Measurements from ENCODE around the gene SVEP1.

SVEP1 gene

DNA sequence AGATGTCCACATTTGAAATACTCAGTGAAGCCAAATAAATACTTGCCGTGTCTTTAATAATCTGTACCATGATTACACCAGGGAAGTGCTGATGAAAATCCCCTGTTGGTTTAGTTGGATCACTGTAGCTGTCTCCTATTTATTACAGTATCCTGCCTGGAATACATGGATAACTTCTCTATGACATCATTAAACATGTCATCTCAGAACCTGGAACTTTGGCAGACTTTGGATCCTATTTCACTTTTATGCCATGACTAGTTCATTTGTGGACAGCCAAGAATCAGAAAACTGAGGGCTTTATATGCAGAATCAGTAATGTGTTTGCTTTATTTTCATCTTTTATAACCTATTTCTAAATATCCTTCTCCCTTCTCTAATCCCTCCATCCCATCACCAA is 241.8 kb downstream of the SVEP1 start, which contains the start of gene TXNDC8:
TXNDC8 (minus strand) TSS at position 137 of the 400 bp plus-strand sequence.
- H3K9me3 Mint-ChIP-seq: no peaks in the 10 kb centered on the region
- peaks cover 8% of the 10 kb centered on the region for H3K4me1 Mint-ChIP-seq (ENCODE audit: low read depth)
- intact Hi-C loops (cut with micrococcal nuclease): no loop called here
- no peaks in the 10 kb centered on the region for H3K36me3 Mint-ChIP-seq (ENCODE audit: low read depth)
- H3K4me3 Mint-ChIP-seq: no peak within 1 kb of the TSS
- H3K27me3 Mint-ChIP-seq: peaks cover 4% of the 10 kb centered on the region
- H3K27ac Mint-ChIP-seq: no peak within 1 kb of the TSS

DNA sequence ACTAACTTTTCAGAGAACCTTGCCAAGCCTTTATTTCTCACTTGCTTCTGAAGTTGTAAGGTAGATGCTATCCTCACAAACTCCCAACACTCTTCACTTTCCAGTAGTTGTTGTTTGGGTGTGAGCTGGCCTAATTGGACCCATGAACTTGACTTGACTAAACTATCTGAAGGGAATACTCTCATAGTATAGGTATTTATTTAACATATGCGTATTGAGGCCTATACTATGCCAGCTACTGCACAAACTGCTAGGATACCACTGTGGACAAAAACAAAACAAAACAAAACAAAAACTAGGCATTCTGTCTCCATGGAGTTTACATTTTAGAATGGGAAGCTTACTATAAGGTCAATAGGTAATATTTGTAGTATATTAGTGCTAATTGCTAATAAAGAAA is 243.2 kb downstream of the SVEP1 start:
- no peak overlapping the region for H3K4me3 Mint-ChIP-seq
- peaks cover 1% of the 10 kb centered on the region for H3K27me3 Mint-ChIP-seq
- H3K27ac Mint-ChIP-seq: no peak overlapping the region
- peaks cover 9% of the 10 kb centered on the region for H3K4me1 Mint-ChIP-seq (ENCODE audit: low read depth)
- intact Hi-C loops (cut with micrococcal nuclease): no loop called here
- no peaks in the 10 kb centered on the region for H3K9me3 Mint-ChIP-seq
- H3K36me3 Mint-ChIP-seq (ENCODE audit: low read depth): no peaks in the 10 kb centered on the region

DNA sequence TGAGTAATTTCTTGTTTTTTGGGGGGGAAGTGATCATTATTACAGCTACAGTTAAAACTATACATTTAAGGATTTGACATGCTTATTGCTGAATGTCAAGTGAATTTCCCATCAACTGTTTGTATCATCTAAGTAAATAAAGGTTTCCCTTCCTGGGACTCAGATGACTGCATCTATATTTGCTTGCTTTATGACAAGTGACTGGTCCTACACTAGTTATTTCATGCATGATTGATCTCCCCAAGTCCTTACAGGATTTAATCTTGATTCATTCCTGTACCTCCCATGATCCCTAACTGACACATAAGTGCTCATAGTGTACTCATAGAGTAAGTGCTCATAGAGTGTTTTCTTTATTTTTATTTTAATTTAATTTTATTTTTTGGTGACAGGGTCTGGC is 244.7 kb downstream of the SVEP1 start:
- Mint-ChIP-seq H3K9me3 (no peaks in the 10 kb centered on the region), H3K4me3 (no peak overlapping the region), H3K27me3 (no peaks in the 10 kb centered on the region), H3K4me1 (ENCODE audit: low read depth) (peaks cover 24% of the 10 kb centered on the region), H3K36me3 (ENCODE audit: low read depth) (no peaks in the 10 kb centered on the region), H3K27ac (peak overlapping the region; percentile 52)
- intact Hi-C loops (cut with micrococcal nuclease): no loop called here

DNA sequence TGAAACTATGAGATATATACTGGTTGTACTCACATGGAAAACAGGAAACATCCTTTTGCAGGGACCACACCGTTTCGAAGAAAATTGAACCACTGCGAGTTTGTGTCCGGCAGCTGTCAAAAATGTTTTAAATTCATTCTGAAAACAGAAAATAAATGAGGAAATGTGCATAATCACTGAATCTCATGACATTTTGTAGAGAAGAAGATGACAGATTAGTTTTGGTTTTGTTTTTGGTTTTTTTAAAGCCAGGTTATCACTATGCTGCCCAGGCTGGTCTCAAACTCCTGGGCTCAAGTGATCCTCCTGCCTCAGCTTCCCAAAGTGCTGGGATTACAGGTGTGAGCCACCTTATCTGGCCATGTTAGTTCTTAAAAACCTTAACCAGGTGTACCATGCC is 245.4 kb downstream of the SVEP1 start:
- Mint-ChIP-seq H3K36me3 (ENCODE audit: low read depth) (no peaks in the 10 kb centered on the region), H3K27me3 (no peaks in the 10 kb centered on the region), H3K27ac (peak overlapping the region; percentile 52), H3K9me3 (no peaks in the 10 kb centered on the region), H3K4me3 (peak overlapping the region; percentile 32), H3K4me1 (ENCODE audit: low read depth) (peaks cover 31% of the 10 kb centered on the region)
- intact Hi-C loops (cut with micrococcal nuclease): no loop called here

DNA sequence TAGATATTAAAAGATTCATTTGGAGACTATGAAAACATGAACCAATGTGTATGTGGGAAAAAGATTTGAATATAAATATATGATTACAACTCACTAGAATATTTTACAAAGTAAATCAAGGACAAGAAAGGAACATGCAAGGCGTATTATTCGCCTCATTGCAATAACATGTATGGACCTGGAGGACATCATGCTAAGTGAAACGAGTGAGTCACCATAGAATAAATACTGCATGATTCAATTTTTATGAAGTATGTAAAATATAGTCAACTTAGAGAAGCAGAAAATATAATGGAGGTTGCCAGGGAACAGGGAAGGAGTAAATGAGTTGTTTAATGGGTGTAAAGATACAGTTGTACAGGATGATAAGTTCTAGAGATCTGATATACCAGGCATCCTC is 246.8 kb downstream of the SVEP1 start:
- no peak overlapping the region for H3K4me3 Mint-ChIP-seq
- H3K4me1 Mint-ChIP-seq (ENCODE audit: low read depth): peaks cover 38% of the 10 kb centered on the region
- H3K9me3 Mint-ChIP-seq: no peaks in the 10 kb centered on the region
- H3K27me3 Mint-ChIP-seq: no peaks in the 10 kb centered on the region
- H3K36me3 Mint-ChIP-seq (ENCODE audit: low read depth): no peaks in the 10 kb centered on the region
- intact Hi-C loops (cut with micrococcal nuclease): no loop called here
- H3K27ac Mint-ChIP-seq: no peak overlapping the region

DNA sequence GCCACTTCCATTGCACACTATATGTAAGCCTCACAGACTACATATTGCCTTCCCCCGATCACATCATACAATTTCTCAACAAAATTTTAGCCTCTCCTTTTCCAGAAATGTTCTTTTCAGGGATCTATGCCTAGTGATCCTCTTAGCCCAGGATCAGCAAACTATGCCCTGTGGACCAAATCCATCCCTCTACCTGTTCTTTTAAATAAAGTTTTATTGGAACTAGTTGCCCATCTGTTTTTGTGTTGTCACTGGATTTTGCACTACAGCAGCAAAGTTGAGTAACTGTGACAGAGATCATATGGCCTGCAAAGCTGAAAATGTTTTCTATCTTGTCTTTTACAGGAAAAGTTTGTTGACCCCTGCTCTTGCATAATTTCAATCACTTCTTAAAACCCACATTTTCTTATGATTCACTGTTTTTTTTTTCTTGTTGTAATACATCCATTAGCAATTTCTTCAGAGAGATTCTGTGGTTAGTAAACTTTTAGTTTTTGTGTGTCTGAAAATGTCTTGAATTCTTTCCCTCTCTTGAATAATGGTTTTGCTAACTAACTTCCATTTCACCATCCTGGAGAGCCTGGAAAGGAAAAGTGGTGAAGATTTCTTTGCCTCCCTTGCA is 248.9 kb downstream of the SVEP1 start:
- Mint-ChIP-seq H3K36me3 (ENCODE audit: low read depth) (no peaks in the 10 kb centered on the region), H3K9me3 (no peaks in the 10 kb centered on the region), H3K4me3 (no peak overlapping the region), H3K4me1 (ENCODE audit: low read depth) (peaks cover 38% of the 10 kb centered on the region), H3K27ac (peak overlapping the region; percentile 28), H3K27me3 (no peaks in the 10 kb centered on the region)
- intact Hi-C loops (cut with micrococcal nuclease): no loop called here

DNA sequence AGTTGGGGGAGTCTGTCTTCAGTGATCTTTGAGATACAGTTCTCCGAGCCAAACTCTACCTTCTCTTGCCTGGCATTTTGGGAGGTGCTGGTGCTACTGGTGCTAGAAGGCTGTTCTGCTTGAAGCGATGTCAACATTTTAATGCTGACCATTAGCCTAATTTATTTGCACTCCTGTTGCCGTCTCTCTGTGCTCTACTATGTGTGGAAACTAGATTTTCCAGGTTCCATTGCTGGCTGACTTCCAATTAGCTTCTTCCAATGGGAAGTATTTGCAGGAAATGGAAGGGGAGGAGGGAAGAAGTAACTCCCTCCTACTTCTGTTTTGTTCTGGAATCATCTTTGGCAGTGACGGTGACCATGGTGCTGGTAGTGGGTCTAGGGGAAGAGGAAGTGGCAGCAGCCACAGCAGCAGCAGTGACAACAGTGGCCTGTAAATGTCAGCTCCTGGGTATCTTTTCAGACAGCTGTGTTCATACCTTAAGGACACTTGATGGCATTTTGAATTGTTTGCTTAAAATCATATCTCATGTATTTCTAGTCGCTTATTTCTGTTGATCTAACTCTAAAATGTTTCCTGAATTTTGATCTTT is 249.8 kb downstream of the SVEP1 start:
- intact Hi-C loops (cut with micrococcal nuclease): loop anchor here (10.0 kb wide), 1 partner anchor 75 kb away; the partner anchor contains the start of gene TXN
- H3K9me3 Mint-ChIP-seq: no peaks in the 10 kb centered on the region
- H3K27me3 Mint-ChIP-seq: no peaks in the 10 kb centered on the region
- peak overlapping the region; percentile 28 for H3K27ac Mint-ChIP-seq
- H3K36me3 Mint-ChIP-seq (ENCODE audit: low read depth): no peaks in the 10 kb centered on the region
- no peak overlapping the region for H3K4me3 Mint-ChIP-seq
- H3K4me1 Mint-ChIP-seq (ENCODE audit: low read depth): peaks cover 37% of the 10 kb centered on the region

DNA sequence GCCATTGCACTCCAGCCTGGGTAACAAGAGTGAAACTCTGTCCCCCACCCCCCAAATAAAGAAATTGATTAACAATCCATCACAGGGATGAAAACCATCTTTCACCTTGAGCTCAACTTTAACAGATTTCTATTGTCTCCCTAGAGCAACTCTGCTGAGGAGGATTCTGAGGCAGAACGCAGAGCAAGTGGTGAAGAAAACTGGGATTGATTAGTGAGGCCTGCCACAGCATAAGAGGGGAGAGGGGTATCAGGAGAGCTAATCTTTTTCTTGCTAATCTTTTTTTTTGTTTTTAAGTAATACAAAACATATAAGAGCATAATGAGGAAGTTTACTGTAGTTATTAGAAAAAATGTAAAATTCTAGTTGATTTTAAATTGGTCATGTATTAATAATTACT is 250.8 kb downstream of the SVEP1 start:
- intact Hi-C loops (cut with micrococcal nuclease): loop anchor here (10.0 kb wide), 1 partner anchor 74 kb away; the partner anchor contains the start of gene TXN
- H3K27ac Mint-ChIP-seq: no peak overlapping the region
- no peak overlapping the region for H3K4me3 Mint-ChIP-seq
- H3K4me1 Mint-ChIP-seq (ENCODE audit: low read depth): peaks cover 30% of the 10 kb centered on the region
- no peaks in the 10 kb centered on the region for H3K27me3 Mint-ChIP-seq
- H3K36me3 Mint-ChIP-seq (ENCODE audit: low read depth): no peaks in the 10 kb centered on the region
- H3K9me3 Mint-ChIP-seq: no peaks in the 10 kb centered on the region

DNA sequence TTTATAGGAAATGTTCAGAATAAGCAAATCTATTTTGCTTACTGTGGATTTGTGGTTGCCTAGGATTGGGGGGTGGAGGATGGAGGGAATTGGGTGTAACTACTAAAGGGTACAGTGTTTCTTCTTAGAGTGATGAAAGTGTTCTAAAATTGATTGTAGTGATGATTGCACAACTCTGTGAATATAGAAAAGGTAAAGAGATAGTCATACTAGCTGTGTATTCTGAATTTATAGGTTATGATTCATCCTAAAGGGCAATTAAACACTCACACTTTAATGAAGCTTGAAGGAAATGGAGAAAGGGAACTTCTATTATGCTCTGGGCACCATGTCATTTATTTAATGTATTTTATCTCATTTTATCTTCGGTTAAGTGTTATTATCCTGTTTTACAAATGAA is 251.8 kb downstream of the SVEP1 start:
- no peak overlapping the region for H3K4me3 Mint-ChIP-seq
- intact Hi-C loops (cut with micrococcal nuclease): loop anchor here (10.0 kb wide), 1 partner anchor 73 kb away; the partner anchor contains the start of gene TXN
- H3K27me3 Mint-ChIP-seq: peaks cover 4% of the 10 kb centered on the region
- no peak overlapping the region for H3K27ac Mint-ChIP-seq
- no peaks in the 10 kb centered on the region for H3K9me3 Mint-ChIP-seq
- peaks cover 30% of the 10 kb centered on the region for H3K4me1 Mint-ChIP-seq (ENCODE audit: low read depth)
- H3K36me3 Mint-ChIP-seq (ENCODE audit: low read depth): no peaks in the 10 kb centered on the region

DNA sequence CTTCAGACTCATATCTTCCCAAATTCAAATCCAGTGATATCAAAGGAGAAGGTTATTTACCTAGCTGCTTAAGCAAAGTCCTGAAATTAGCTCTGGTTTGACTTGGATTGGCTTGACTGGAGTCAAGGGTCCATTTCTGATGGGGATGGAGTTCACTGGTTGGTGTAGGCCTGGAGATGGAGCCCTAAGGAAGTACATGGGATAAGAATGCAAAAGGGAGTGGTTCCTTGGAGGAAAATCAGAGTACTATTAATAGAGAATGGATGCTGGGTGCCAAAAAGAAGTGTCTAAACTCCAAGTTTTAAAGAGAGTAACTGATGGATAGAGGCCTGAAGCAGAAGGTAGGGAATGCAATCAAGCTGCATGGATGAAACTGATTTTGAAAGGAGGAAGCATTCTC is 255.7 kb downstream of the SVEP1 start:
- H3K4me3 Mint-ChIP-seq: no peak overlapping the region
- intact Hi-C loops (cut with micrococcal nuclease): loop anchor here (10.0 kb wide), 1 partner anchor 69 kb away; the partner anchor contains the start of gene TXN
- H3K27me3 Mint-ChIP-seq: peaks cover 5% of the 10 kb centered on the region
- H3K9me3 Mint-ChIP-seq: no peaks in the 10 kb centered on the region
- peaks cover 7% of the 10 kb centered on the region for H3K4me1 Mint-ChIP-seq (ENCODE audit: low read depth)
- H3K36me3 Mint-ChIP-seq (ENCODE audit: low read depth): no peaks in the 10 kb centered on the region
- H3K27ac Mint-ChIP-seq: no peak overlapping the region

DNA sequence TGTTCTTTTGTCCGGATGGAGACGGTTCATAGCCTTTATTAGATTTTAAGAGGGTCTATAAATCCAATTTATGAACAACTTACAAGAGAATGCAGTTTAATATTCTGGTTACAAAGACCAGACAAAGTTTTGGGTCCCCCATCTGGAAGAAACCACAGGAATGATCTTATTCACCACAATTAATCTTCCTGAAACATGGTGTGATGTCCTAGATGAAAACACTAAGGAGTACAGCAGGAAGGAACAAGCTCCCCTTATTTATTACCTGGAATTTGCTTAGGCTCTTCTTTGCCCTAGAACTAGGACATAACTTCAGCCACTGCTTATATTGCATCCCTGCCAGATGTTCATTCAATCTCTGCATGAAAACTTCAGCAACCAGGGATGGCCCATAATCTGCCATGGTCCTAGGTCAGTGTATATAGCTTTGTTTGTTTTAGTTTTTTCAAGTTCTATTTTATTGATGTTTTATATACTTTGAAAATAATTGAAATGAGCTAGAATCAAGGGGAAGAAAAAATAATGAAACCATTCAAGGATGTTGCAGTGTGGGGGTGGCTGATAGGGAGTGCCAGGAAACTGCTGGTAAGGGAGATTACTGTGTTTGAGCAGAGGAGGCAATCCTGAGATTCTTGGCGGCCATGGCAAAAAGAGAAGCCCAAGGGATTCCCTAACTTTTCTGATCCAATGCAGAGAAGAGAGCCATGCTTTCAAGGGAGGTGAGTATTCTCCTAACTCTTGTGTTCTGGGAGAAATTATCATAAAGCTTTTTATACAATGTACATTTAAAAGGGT is 258.7 kb downstream of the SVEP1 start:
- intact Hi-C loops (cut with micrococcal nuclease): loop anchor here (10.0 kb wide), 1 partner anchor 66 kb away; the partner anchor contains the start of gene TXN
- Mint-ChIP-seq H3K27ac (no peak overlapping the region), H3K36me3 (ENCODE audit: low read depth) (no peaks in the 10 kb centered on the region), H3K4me3 (no peak overlapping the region), H3K4me1 (ENCODE audit: low read depth) (peaks cover 13% of the 10 kb centered on the region), H3K27me3 (peaks cover 5% of the 10 kb centered on the region), H3K9me3 (no peaks in the 10 kb centered on the region)

DNA sequence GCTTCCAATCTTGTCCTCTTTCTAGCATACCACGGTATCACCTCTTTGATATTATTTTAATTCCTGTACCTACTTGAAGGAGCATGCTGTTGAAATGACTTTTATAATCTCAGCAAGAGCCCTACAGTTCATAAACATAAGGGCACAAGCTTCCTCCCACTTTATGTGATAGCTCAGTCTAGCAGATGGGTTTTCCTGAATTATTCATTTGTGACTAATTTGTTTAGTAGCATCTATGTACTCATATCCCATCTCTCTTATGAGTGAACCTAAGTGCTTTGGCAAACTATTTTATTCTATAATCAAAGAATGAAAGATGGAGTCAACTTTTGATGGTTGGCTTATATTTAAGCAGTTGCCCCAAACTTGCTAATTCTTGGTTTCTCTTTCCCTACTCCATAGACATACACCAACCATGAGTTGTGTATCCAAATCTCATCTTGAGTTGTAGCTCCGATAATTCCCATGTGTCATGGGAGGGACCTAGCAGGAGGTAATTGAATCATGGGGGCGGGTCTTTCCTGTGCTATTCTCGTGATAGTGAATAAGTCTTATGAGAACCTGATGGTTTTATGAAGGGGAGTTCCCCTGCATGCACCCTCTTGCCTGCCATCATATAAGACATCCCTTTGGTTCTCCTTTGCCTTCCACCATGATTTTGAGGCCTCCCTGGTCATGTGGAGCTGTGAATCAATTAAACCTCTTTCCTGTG is 259.6 kb downstream of the SVEP1 start:
- H3K36me3 Mint-ChIP-seq (ENCODE audit: low read depth): no peaks in the 10 kb centered on the region
- H3K9me3 Mint-ChIP-seq: no peaks in the 10 kb centered on the region

DNA sequence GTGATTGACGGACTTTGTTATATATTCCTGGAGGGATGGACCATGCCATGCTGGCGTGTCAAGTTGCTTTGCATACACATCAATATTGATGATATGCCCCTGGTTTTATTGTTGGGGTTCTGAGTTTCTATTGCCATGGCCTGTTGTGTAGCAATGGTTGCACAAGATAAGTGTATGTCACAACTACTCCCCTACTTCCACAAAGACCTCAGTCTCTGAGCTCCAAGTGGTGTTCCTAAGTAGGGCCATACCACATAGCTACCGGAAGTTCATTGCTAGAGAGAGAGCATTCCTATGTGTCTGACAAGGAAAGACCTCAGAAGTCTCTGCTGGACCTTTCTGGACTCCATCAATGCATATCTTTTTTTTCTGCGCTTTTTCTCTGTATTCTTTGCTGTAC is 261.6 kb downstream of the SVEP1 start:
- Mint-ChIP-seq H3K27ac (no peak overlapping the region), H3K36me3 (ENCODE audit: low read depth) (no peaks in the 10 kb centered on the region), H3K27me3 (peaks cover 2% of the 10 kb centered on the region), H3K4me3 (no peak overlapping the region), H3K4me1 (ENCODE audit: low read depth) (peaks cover 13% of the 10 kb centered on the region), H3K9me3 (no peaks in the 10 kb centered on the region)
- intact Hi-C loops (cut with micrococcal nuclease): no loop called here

More for the DNA sequence above, 259.6 kb downstream of the SVEP1 start:
- no peak overlapping the region for H3K27ac Mint-ChIP-seq
- H3K27me3 Mint-ChIP-seq: peaks cover 5% of the 10 kb centered on the region
- intact Hi-C loops (cut with micrococcal nuclease): loop anchor here (10.0 kb wide), 1 partner anchor 65 kb away; the partner anchor contains the start of gene TXN
- peaks cover 13% of the 10 kb centered on the region for H3K4me1 Mint-ChIP-seq (ENCODE audit: low read depth)
- H3K4me3 Mint-ChIP-seq: no peak overlapping the region

All from dendritic cell treated with granulocyte-macrophage colony-stimulating factor and Interleukin-4, amounts not matched to agents 40 ng/mL and 50 ng/mL, for 4 days (primary cell).